Tibial nerve (tissue), 3 donors: ENCODE results near the gene BCL2.

Source experiments
- POLR2A ChIP-seq, 2 donors: fragments of 450-650 bp; IDR thresholded peaks; one replicate each; pipeline ENCODE4 v1.6.1; 2017; ENCODE audit warnings: antibody characterized with exemption in 2 of 2, mild to moderate bottlenecking in 2 of 2, moderate library complexity in 2 of 2
- TF ChIP-seq, protein P1 (sequence below), 5 experiments: fragments of 200-600 bp in 3 of 5; fragments of 450-650 bp in 2 of 5; sonication (generic) in 3 of 5; IDR thresholded peaks; one replicate each; pipeline ENCODE4 v1.5.1; 2016 to 2019; ENCODE audit warnings: antibody characterized with exemption in 5 of 5, mild to moderate bottlenecking in 3 of 5, moderate library complexity in 2 of 5

DNA sequence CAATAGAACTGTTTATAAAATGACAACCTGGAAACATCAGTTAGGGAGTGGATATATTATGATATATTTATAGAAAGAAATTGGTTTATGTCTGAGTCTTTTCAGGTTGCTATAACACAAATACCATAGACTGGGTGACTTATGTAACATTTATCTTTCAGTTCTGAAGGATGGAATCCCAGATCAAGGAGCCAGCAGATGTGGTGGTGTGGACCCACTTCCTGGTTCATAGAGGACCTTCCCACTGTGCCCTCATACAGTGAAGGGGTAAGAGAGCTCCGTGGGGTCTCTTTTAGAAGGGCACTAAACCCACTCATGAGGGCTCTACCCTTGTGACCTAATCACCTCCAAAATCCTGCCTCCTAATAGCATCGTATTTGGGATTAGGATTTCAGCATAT lies 86.7 kb downstream of the BCL2 start:
- TF ChIP-seq, protein P1, sequence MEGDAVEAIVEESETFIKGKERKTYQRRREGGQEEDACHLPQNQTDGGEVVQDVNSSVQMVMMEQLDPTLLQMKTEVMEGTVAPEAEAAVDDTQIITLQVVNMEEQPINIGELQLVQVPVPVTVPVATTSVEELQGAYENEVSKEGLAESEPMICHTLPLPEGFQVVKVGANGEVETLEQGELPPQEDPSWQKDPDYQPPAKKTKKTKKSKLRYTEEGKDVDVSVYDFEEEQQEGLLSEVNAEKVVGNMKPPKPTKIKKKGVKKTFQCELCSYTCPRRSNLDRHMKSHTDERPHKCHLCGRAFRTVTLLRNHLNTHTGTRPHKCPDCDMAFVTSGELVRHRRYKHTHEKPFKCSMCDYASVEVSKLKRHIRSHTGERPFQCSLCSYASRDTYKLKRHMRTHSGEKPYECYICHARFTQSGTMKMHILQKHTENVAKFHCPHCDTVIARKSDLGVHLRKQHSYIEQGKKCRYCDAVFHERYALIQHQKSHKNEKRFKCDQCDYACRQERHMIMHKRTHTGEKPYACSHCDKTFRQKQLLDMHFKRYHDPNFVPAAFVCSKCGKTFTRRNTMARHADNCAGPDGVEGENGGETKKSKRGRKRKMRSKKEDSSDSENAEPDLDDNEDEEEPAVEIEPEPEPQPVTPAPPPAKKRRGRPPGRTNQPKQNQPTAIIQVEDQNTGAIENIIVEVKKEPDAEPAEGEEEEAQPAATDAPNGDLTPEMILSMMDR (IDR thresholded peaks at IDR 0.05), result no peak
- no peak for TF ChIP-seq POLR2A (IDR thresholded peaks at IDR 0.05)
